ENCODE results near the gene TUBA1B. TPM values are rescaled to one million over a fixed set of nuclear protein-coding genes. Genes with fewer than 3 reads are reported as not detected.

Gene TUBA1B
- total and polyA plus RNA-seq, 2 of the 8 experiments (the other 6 are each of a cell fraction or from before 2014, with no cell fraction given), result 2,092 to 6,837 TPM

DNA sequence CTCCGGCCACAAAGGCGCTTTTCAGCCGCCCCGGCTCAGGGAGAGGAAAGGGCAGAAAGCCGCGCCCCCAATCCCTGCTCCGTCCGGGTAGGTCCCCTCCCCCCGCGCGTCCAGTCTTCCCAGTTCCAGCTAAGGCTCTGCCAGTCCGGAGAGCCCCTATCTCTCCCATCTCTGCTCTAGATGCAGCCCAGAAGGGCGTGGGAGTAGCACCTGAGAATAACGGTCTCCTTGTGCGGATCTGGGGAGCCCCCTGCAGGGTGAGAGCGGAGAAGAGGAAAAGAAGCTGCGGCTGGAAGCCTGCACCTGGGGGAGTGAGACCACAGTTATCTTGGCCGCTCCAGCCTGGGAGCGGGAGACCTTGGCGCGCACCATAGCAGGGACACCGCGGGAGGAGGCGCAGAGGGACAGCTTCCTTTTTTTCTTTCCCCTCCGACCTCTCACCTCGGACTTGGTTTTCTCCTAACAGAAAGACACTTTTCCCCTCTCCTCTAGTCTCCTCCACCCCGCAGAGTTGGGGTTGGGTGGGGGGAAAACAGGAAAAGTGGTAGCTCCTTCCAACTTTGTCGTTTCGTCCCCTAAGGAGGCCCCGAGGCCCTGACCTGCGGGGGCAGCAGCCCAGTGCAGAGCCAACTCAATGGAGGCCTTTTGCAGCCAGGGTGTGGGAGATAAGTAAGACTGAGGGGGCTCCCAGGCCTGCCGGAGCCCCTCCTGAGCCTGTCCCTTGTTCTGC lies 38.9 kb downstream of the TUBA1B start:
- H3K27ac ChIP-seq (ENCODE audit: low read depth, low read length), result no peak overlapping the region
- H3K36me3 ChIP-seq (ENCODE audit: control insufficient read depth in 2 of 4, insufficient read depth in 4 of 4, low read length in 3 of 4), result peaks cover 2 to 10% (median 3%) of the 10 kb centered on the region in 4 experiments; a peak in 4 of 8 replicates
- H3K56ac ChIP-seq (replicated peaks; ENCODE audit: insufficient read length, low read depth, low read length), result no peak overlapping the region
- H3K4me1 ChIP-seq (replicated peaks in 1 of 4; ENCODE audit: control insufficient read depth in 3 of 4, insufficient read depth in 4 of 4, low read length in 3 of 4), result peaks cover 0 to 47% (median 20%) of the 10 kb centered on the region in 4 experiments; a peak in 6 of 7 replicates
- peak overlapping the region; percentile 45 to 75 for H3K4me2 ChIP-seq (ENCODE audit: insufficient read depth in 1 of 2, low read depth in 2 of 2, low read length in 2 of 2)
- H2AK5ac ChIP-seq (ENCODE audit: low read depth, low read length), result no peak overlapping the region
- H3K27me3 ChIP-seq (replicated peaks in 1 of 4; ENCODE audit: control insufficient read depth in 3 of 4, extremely low read depth in 1 of 4, insufficient read depth in 3 of 4, low read length in 3 of 4), result peaks cover 58 to 81% (median 78%) of the 10 kb centered on the region in 4 experiments
- peak overlapping the region in 2 of 4 experiments; percentile 3 to 50; a peak in 4 of 8 replicates for H3K4me3 ChIP-seq (ENCODE audit: extremely low read depth in 1 of 4, insufficient read depth in 2 of 4, low read depth in 3 of 4, low read length in 4 of 4)
- ChIA-PET POLR2A (ENCODE audit: partially characterized antibody) (interaction anchor here (0.8 to 6.4 kb wide), 14 partner anchors 13 to 227 kb away, joined by 3 to 66 read pairs (median 5); partner anchors contain the start of genes KMT2D, LMBR1L, RHEBL1 and RND1), CTCF (ENCODE audit: partially characterized antibody) (interaction anchor here (0.7 to 11.2 kb wide), 25 partner anchors 9 to 486 kb away, joined by 3 to 178 read pairs (median 5); partner anchors contain the start of genes DDN, LMBR1L, RHEBL1 and TUBA1B)
- DNase-seq (ENCODE audit: low read depth in 1 of 2, low spot score in 2 of 2), result peak in 1 of 2 experiments; percentile 86
- H3K14ac ChIP-seq (ENCODE audit: insufficient read length), result no peak overlapping the region
- H2BK12ac ChIP-seq (ENCODE audit: low read depth, low read length), result peak overlapping the region; percentile 50; the same call in 1 of the 2 replicates
- no peak overlapping the region for H2BK15ac ChIP-seq (ENCODE audit: low read length)
- peaks cover 5 to 9% of the 10 kb centered on the region in 2 experiments for H4K20me1 ChIP-seq (replicated peaks in 1 of 2; ENCODE audit: control insufficient read depth in 1 of 2, insufficient read depth in 2 of 2, low read length in 2 of 2)
- no peak for FAIRE-seq
- no peak overlapping the region for H4K8ac ChIP-seq (ENCODE audit: extremely low read depth, insufficient read depth, low read length)
- no peak overlapping the region for H2BK5ac ChIP-seq (ENCODE audit: low read depth, low read length)
- H3K79me2 ChIP-seq (ENCODE audit: control insufficient read depth in 1 of 2, insufficient read depth in 2 of 2, low read length in 2 of 2), result no peaks in the 10 kb centered on the region
- H3K23ac ChIP-seq (ENCODE audit: insufficient read length), result no peak overlapping the region
- no peak overlapping the region for H3K18ac ChIP-seq (ENCODE audit: extremely low read depth, low read length)
- H2BK120ac ChIP-seq (replicated peaks; ENCODE audit: low read depth, low read length), result no peak overlapping the region
- no peaks in the 10 kb centered on the region; a peak in 1 of 4 replicates for H3K9me3 ChIP-seq (ENCODE audit: insufficient read depth in 2 of 2, low read depth in 1 of 2, low read length in 1 of 2)
- WGBS, 2 experiments (ENCODE audit: extremely low coverage in 1 of 2, insufficient coverage in 1 of 2, insufficient read length in 1 of 2, insufficient replicate concordance in 2 of 2, low coverage in 1 of 2, low lambda C conversion rate in 2 of 2, missing lambda C conversion rate in 1 of 2), result 7% methylated on average over 24 of the region's 32 CpGs; no CpG with 5 or more reads in 1 of the 2 experiments
- no peak overlapping the region for H3K4ac ChIP-seq (replicated peaks; ENCODE audit: insufficient read length, low read depth, low read length)
- no peak overlapping the region for H2AFZ ChIP-seq (ENCODE audit: low read length)
- H3K23me2 ChIP-seq (ENCODE audit: low read depth, low read length), result peaks cover 13% of the 10 kb centered on the region
- H4K5ac ChIP-seq (ENCODE audit: insufficient read length, low read depth, low read length), result no peak overlapping the region
- no peak overlapping the region for H3K9ac ChIP-seq (replicated peaks in 1 of 4; ENCODE audit: extremely low read depth in 1 of 4, low read depth in 3 of 4, low read length in 3 of 4)
- no peak overlapping the region for H2BK20ac ChIP-seq (ENCODE audit: low read length)
- no peaks in the 10 kb centered on the region for H3K79me1 ChIP-seq (ENCODE audit: low read depth, low read length)
- no peak overlapping the region for H4K91ac ChIP-seq (replicated peaks; ENCODE audit: insufficient read length, low read length)
- TF ChIP-seq, protein P1, sequence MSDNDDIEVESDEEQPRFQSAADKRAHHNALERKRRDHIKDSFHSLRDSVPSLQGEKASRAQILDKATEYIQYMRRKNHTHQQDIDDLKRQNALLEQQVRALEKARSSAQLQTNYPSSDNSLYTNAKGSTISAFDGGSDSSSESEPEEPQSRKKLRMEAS (IDR thresholded peaks at IDR 0.05), result 0 out of 2 replicates have a peak, but pooled peaks have one; percentile 19
- TF ChIP-seq EZH2 (IDR thresholded peaks at IDR 0.05; ENCODE audit: low read depth, low read length, severe bottlenecking) (no peak), TCF12 (IDR thresholded peaks at IDR 0.05; ENCODE audit: low read depth, low read length) (peak; percentile 45; the same call in 1 of the 2 replicates), SUZ12 (IDR thresholded peaks at IDR 0.05; ENCODE audit: low read length) (no peak), HDAC2 (IDR thresholded peaks at IDR 0.05; ENCODE audit: borderline replicate concordance in 1 of 2, low read depth in 2 of 2, low read length in 2 of 2) (peak; percentile 92 to 97), RAD21 (IDR thresholded peaks at IDR 0.05 in 1 of 2, conservative IDR thresholded peaks at IDR 0.05 in 1 of 2; ENCODE audit: low read depth in 2 of 2, low read length in 2 of 2) (peak; percentile 30 to 50; a peak in 3 of 4 replicates), ASH2L (IDR thresholded peaks at IDR 0.05; ENCODE audit: low read length) (no peak), BRCA1 (IDR thresholded peaks at IDR 0.05; ENCODE audit: low read depth, low read length) (peak; percentile 1; the same call in 1 of the 2 replicates), RNF2 (IDR thresholded peaks at IDR 0.05; ENCODE audit: borderline replicate concordance, low read depth, low read length, missing control alignments, poor library complexity, severe bottlenecking) (peak; percentile 20)
